Left lung (tissue), 10 donors: ENCODE data around the gene ADM2. TPM values are rescaled to one million over a fixed set of nuclear protein-coding genes. Genes with fewer than 3 reads are reported as not detected.
A peak's percentile ranks its signal among the peaks of the same experiment; 100 is the strongest.

Source experiments
- ATAC-seq: fragments of 200-7000 bp; cut with Tn5 transposase; one replicate; pipeline ENCODE4 v1.9.1; 2020; ENCODE audit warnings: moderate library complexity
- DNase-seq, 4 donors: peaks; one replicate each; pipeline ENCODE4 v3.0.0-alpha.2; 2013 to 2020
- H3K27ac ChIP-seq, 2 donors: fragments of 200-600 bp; sonication (generic) in 1 of 2; one replicate each; pipeline versions ENCODE4 v1.5.0 to v1.8.0; 2020 to 2021
- H3K27me3 ChIP-seq, 2 donors: fragments of 200-600 bp; sonication (generic) in 1 of 2; one replicate each; pipeline versions ENCODE4 v1.5.0 to v1.8.0; 2020 to 2021
- H3K36me3 ChIP-seq, 2 donors: fragments of 200-600 bp; sonication (generic) in 1 of 2; one replicate each; pipeline versions ENCODE4 v1.5.0 to v1.8.0; 2020 to 2021
- H3K4me1 ChIP-seq, 2 donors: fragments of 200-600 bp; one replicate each; pipeline ENCODE4 v1.8.0; 2021
- H3K4me3 ChIP-seq, 2 donors: fragments of 200-600 bp; sonication (generic) in 1 of 2; one replicate each; pipeline versions ENCODE4 v1.5.0 to v1.8.0; 2020 to 2021; ENCODE audit warnings: mild to moderate bottlenecking in 1 of 2
- H3K9me3 ChIP-seq, 2 donors: fragments of 200-600 bp; sonication (generic) in 1 of 2; one replicate each; pipeline versions ENCODE4 v1.5.0 to v1.8.0; 2020 to 2021
- intact Hi-C, 2 donors: fragments of 100-400 bp; cut with DNase I; formaldehyde crosslinking; loops; one replicate each; pipeline versions ENCODE4 v1.11.2 to v1.14.2; 2022
- polyA plus RNA-seq, 6 donors: library from polyadenylated mRNA; unstranded; fragments of 120-200 nt; gene quantifications; one replicate each; pipeline ENCODE4 v1.2.1, GENCODE V29; 2013; ENCODE audit not compliant: insufficient read length in 6 of 6
- total RNA-seq, 2 donors: library from RNA; stranded (reverse); fragmentation: NEBNext Ultra II Directional; extraction: Animal tissue kit (Norgen Biotek cat#: 25700); gene quantifications; one replicate each; pipeline ENCODE4 v1.2.1, GENCODE V29; 2021
- TF ChIP-seq, protein P1 (sequence below), 2 donors: fragments of 200-600 bp; sonication (generic) in 1 of 2; IDR thresholded peaks; one replicate each; pipeline versions ENCODE4 v1.5.0 to v1.8.0; 2021; ENCODE audit warnings: antibody characterized with exemption in 2 of 2
- donor health status: DM: no; HTN: yes; CAD: no.
- donor health status: DM: no; HTN: no; CAD: no.

The ADM2 gene
- total and polyA plus RNA-seq, 8 donors = 0.29 to 3.5 (median 0.65) TPM

DNA sequence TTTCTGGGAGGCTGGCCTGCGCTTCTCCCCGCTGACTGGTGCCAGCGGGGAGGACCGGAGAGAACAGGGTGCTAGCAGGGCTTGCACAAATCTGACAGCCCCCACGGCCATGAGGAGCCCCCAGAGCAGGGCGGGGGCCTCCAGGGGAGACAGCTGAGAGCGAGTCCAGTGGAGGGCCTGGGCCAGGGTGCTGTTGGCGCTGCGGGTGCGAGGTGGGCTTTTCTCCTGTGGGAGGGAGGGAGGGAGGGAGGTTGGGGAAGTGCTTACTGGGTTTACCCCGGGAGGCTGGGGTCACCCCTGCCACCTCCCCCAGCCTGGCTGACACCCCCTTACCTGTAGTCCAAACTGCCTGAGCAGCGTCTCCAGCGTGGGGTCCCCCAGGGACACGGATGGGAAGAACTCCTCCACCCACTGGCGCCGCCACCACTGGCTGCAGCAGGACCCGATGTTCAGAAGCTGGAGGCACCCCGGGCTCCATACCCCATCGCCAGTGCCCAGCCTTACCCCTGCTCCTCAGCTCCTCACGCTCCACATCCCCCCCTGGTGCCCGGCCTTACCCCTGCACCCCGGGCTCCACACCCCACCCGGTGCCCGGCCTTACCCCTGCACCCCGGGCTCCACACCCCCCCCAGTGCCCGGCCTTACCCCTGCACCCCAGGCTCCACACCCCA, 22.3 kb downstream of the ADM2 start:
- no peak for DNase-seq
- intact Hi-C loops = loop anchor here in 1 of 2 donors (10.0 kb wide), 1 partner anchor 91 kb away; no protein-coding TSS in a partner anchor
- Histone ChIP-seq H3K27ac (no peak overlapping the region), H3K36me3 (peaks cover 0 to 42% of the 10 kb centered on the region in 2 donors), H3K4me3 (no peak overlapping the region), H3K9me3 (no peaks in the 10 kb centered on the region), H3K27me3 (no peaks in the 10 kb centered on the region), H3K4me1 (peaks cover 8 to 20% of the 10 kb centered on the region in 2 donors)
- TF ChIP-seq, protein P1, sequence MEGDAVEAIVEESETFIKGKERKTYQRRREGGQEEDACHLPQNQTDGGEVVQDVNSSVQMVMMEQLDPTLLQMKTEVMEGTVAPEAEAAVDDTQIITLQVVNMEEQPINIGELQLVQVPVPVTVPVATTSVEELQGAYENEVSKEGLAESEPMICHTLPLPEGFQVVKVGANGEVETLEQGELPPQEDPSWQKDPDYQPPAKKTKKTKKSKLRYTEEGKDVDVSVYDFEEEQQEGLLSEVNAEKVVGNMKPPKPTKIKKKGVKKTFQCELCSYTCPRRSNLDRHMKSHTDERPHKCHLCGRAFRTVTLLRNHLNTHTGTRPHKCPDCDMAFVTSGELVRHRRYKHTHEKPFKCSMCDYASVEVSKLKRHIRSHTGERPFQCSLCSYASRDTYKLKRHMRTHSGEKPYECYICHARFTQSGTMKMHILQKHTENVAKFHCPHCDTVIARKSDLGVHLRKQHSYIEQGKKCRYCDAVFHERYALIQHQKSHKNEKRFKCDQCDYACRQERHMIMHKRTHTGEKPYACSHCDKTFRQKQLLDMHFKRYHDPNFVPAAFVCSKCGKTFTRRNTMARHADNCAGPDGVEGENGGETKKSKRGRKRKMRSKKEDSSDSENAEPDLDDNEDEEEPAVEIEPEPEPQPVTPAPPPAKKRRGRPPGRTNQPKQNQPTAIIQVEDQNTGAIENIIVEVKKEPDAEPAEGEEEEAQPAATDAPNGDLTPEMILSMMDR (IDR thresholded peaks at IDR 0.05) = no peak
- ATAC-seq = no peak

DNA sequence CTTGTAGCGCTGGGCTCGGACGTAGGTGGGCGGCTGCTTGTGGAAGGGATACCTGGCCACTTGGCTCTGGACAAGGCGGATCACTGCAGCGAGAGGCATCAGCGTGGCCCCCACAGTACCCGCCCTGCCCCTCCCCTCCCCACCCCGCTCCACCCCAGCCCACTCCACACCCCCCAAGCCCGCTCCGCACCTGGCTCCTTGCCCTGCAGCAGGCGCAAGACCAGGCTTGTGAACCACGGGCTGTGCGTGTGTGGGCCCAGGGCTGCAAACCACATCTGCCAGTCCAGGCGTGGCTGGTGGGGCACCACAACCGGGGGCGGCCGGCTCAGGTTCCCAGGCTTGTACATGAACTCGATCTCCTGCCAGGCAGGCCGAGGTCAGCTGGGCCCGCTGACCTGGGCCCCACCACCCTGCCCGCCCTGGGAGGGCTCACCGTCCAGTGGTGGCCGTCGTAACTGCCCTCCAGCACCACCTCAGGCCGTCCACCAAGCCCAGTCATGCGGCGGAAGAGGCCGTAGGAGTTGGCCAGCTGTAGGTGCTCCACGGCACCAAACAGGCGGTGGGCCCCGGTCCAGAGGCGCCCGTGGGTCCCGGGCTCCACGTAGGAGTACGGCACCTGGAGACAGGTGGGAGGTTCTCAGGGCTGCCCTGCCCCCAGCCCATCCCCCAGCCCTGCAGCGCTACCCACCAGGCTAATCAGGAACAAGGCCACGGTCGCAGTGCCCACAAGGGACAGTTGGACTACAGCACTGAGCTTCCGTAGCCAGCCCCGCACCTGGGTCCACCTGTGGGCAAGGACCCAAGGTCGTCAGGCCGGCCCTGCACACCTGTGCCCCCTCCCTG, 23.2 kb downstream of the ADM2 start:
- intact Hi-C loops = loop anchor here in 1 of 2 donors (10.0 kb wide), 1 partner anchor 90 kb away; no protein-coding TSS in a partner anchor
- H3K36me3 ChIP-seq = peaks cover 0 to 42% of the 10 kb centered on the region in 2 donors
- H3K4me3 ChIP-seq = no peak overlapping the region
- no peaks in the 10 kb centered on the region for H3K27me3 ChIP-seq
- peaks cover 16 to 30% of the 10 kb centered on the region in 2 donors for H3K4me1 ChIP-seq
- H3K27ac ChIP-seq = no peak overlapping the region
- DNase-seq = peak in 1 of 4 donors; percentile 82
- H3K9me3 ChIP-seq = no peaks in the 10 kb centered on the region
- ATAC-seq = no peak
- TF ChIP-seq, protein P1 (IDR thresholded peaks at IDR 0.05) = no peak

GRCh38 chr22:50505276-50505775, 24.0 kb downstream of the ADM2 start:
- intact Hi-C loops = loop anchor here in 1 of 2 donors (10.0 kb wide), 1 partner anchor 89 kb away; no protein-coding TSS in a partner anchor
- DNase-seq (no peak), ATAC-seq (no peak)
- Histone ChIP-seq H3K4me1 (peaks cover 17 to 30% of the 10 kb centered on the region in 2 donors), H3K9me3 (no peaks in the 10 kb centered on the region), H3K27ac (no peak overlapping the region), H3K27me3 (no peaks in the 10 kb centered on the region), H3K36me3 (peaks cover 0 to 42% of the 10 kb centered on the region in 2 donors), H3K4me3 (no peak overlapping the region)
- TF ChIP-seq, protein P1 (IDR thresholded peaks at IDR 0.05) = no peak

GRCh38 chr22:50505776-50506610, 24.6 kb downstream of the ADM2 start:
- H3K36me3 ChIP-seq = peaks cover 0 to 42% of the 10 kb centered on the region in 2 donors
- no peak overlapping the region for H3K27ac ChIP-seq
- ATAC-seq (no peak), DNase-seq (peak in 1 of 4 donors; percentile 80)
- TF ChIP-seq, protein P1 (IDR thresholded peaks at IDR 0.05) = no peak
- peak overlapping the region; percentile 88 to 90 for H3K4me3 ChIP-seq
- intact Hi-C loops = loop anchor here in 1 of 2 donors (10.0 kb wide), 1 partner anchor 89 kb away; no protein-coding TSS in a partner anchor
- no peaks in the 10 kb centered on the region for H3K9me3 ChIP-seq
- H3K4me1 ChIP-seq = peaks cover 17 to 30% of the 10 kb centered on the region in 2 donors
- H3K27me3 ChIP-seq = no peaks in the 10 kb centered on the region
